ENCODE data around the gene CNST. TPM values are rescaled to one million over a fixed set of nuclear protein-coding genes. Genes with fewer than 3 reads are reported as not detected.

Gene CNST
- total and polyA plus RNA-seq, 7 experiments from 2014 or later, result 30.5 to 111 (median 77.5) TPM

- Histone ChIP-seq H3K27me3 (ENCODE audit: control insufficient read depth in 2 of 2, insufficient read depth in 2 of 2, low read length in 2 of 2) (no peaks in the 10 kb centered on the region), H3K9me3 (ENCODE audit: control insufficient read depth in 2 of 3, low read length in 3 of 3) (no peaks in the 10 kb centered on the region), H3K27ac (ENCODE audit: low read depth, low read length) (no peak overlapping the region), H3K36me3 (ENCODE audit: control insufficient read depth in 2 of 3, insufficient read depth in 3 of 3, low read length in 3 of 3) (peaks cover 0 to 22% (median 0%) of the 10 kb centered on the region in 3 experiments), H3K4me3 (ENCODE audit: low read length) (no peak overlapping the region), H3K4me1 (ENCODE audit: control insufficient read depth in 2 of 2, insufficient read depth in 2 of 2, low read length in 2 of 2) (peaks cover 0 to 55% of the 10 kb centered on the region in 2 donors)
- intact Hi-C loops (cut with micrococcal nuclease), result no loop called here
- Mint-ChIP-seq H3K27ac (peak overlapping the region in 3 of 9 donors; percentile 9 to 55 (median 28)), H3K4me1 (peaks cover 41 to 95% (median 85%) of the 10 kb centered on the region in 7 donors), H3K36me3 (peaks cover 0 to 44% (median 34%) of the 10 kb centered on the region in 5 donors), H3K27me3 (no peaks in the 10 kb centered on the region), H3K4me3 (peak overlapping the region in 6 of 10 donors; percentile 2 to 87 (median 56)), H3K9me3 (no peaks in the 10 kb centered on the region)
- DNase-seq, result no peak
- ChIA-PET CTCF (no interaction called here), POLR2A (interaction anchor here (0.8 to 1.3 kb wide), 2 partner anchors 9 to 15 kb away, joined by 4 read pairs; partner anchors contain the start of genes CNST and TFB2M)
- ATAC-seq, result no peak
Observed at GRCh38 chr1:246580497-246581370, 14.5 kb downstream of the CNST start.

GRCh38 chr1:246582301-246583055 is 16.2 kb downstream of the CNST start:
- no peak overlapping the region for H3K4me3 ChIP-seq (ENCODE audit: low read length)
- H3K4me1 ChIP-seq (ENCODE audit: control insufficient read depth in 2 of 2, insufficient read depth in 2 of 2, low read length in 2 of 2), result peaks cover 0 to 47% of the 10 kb centered on the region in 2 donors
- peak overlapping the region in 6 of 9 donors; percentile 10 to 82 (median 34) for H3K27ac Mint-ChIP-seq
- peak overlapping the region in 9 of 10 donors; percentile 0 to 62 (median 42) for H3K4me3 Mint-ChIP-seq
- no peaks in the 10 kb centered on the region for H3K9me3 ChIP-seq (ENCODE audit: control insufficient read depth in 2 of 3, low read length in 3 of 3)
- POLR2A ChIA-PET, result interaction anchor here (1.3 to 2.5 kb wide), 2 partner anchors 9 to 16 kb away, joined by 4 to 8 read pairs; partner anchors contain the start of genes CNST and TFB2M
- intact Hi-C loops (cut with micrococcal nuclease), result no loop called here
- no peaks in the 10 kb centered on the region for H3K9me3 Mint-ChIP-seq
- DNase-seq, result no peak
- H3K27me3 ChIP-seq (ENCODE audit: control insufficient read depth in 2 of 2, insufficient read depth in 2 of 2, low read length in 2 of 2), result no peaks in the 10 kb centered on the region
- no peaks in the 10 kb centered on the region for H3K27me3 Mint-ChIP-seq
- no peak for ATAC-seq
- peaks cover 32 to 93% (median 82%) of the 10 kb centered on the region in 7 donors for H3K4me1 Mint-ChIP-seq
- peaks cover 0 to 22% (median 0%) of the 10 kb centered on the region in 3 experiments for H3K36me3 ChIP-seq (ENCODE audit: control insufficient read depth in 2 of 3, insufficient read depth in 3 of 3, low read length in 3 of 3)
- peaks cover 0 to 40% (median 31%) of the 10 kb centered on the region in 5 donors for H3K36me3 Mint-ChIP-seq
- CTCF ChIA-PET, result interaction anchor here (0.9 kb wide), 1 partner anchor 15 kb away, joined by 3 read pairs; no protein-coding TSS in a partner anchor
- peak overlapping the region; percentile 20 for H3K27ac ChIP-seq (ENCODE audit: low read depth, low read length)

- no peaks in the 10 kb centered on the region for H3K27me3 ChIP-seq (ENCODE audit: control insufficient read depth in 2 of 2, insufficient read depth in 2 of 2, low read length in 2 of 2)
- Mint-ChIP-seq H3K9me3 (no peaks in the 10 kb centered on the region), H3K27me3 (no peaks in the 10 kb centered on the region), H3K4me1 (peaks cover 30 to 93% (median 82%) of the 10 kb centered on the region in 7 donors), H3K4me3 (peak overlapping the region in 5 of 10 donors; percentile 12 to 62 (median 45)), H3K36me3 (peaks cover 0 to 40% (median 31%) of the 10 kb centered on the region in 5 donors), H3K27ac (peak overlapping the region in 5 of 9 donors; percentile 33 to 82 (median 57))
- no peaks in the 10 kb centered on the region for H3K9me3 ChIP-seq (ENCODE audit: control insufficient read depth in 2 of 3, low read length in 3 of 3)
- ATAC-seq (no peak), DNase-seq (no peak)
- peaks cover 0 to 22% (median 0%) of the 10 kb centered on the region in 3 experiments for H3K36me3 ChIP-seq (ENCODE audit: control insufficient read depth in 2 of 3, insufficient read depth in 3 of 3, low read length in 3 of 3)
- intact Hi-C loops (cut with micrococcal nuclease), result no loop called here
- CTCF ChIA-PET, result no interaction called here
- H3K4me1 ChIP-seq (ENCODE audit: control insufficient read depth in 2 of 2, insufficient read depth in 2 of 2, low read length in 2 of 2), result peaks cover 0 to 44% of the 10 kb centered on the region in 2 donors
- peak overlapping the region; percentile 20 for H3K27ac ChIP-seq (ENCODE audit: low read depth, low read length)
- POLR2A ChIA-PET, result interaction anchor here (2.5 kb wide), 1 partner anchor 9 kb away, joined by 8 read pairs; no protein-coding TSS in a partner anchor
- H3K4me3 ChIP-seq (ENCODE audit: low read length), result no peak overlapping the region
Observed at GRCh38 chr1:246583056-246583440, 16.8 kb downstream of the CNST start.

GRCh38 chr1:246583448-246584185 is 17.4 kb downstream of the CNST start:
- intact Hi-C loops (cut with micrococcal nuclease), result no loop called here
- Mint-ChIP-seq H3K9me3 (no peaks in the 10 kb centered on the region), H3K36me3 (peaks cover 0 to 40% (median 31%) of the 10 kb centered on the region in 5 donors), H3K4me1 (peaks cover 27 to 90% (median 80%) of the 10 kb centered on the region in 7 donors), H3K27ac (peak overlapping the region in 6 of 9 donors; percentile 10 to 82 (median 46)), H3K27me3 (no peaks in the 10 kb centered on the region), H3K4me3 (peak overlapping the region in 3 of 10 donors; percentile 42 to 60 (median 45))
- Histone ChIP-seq H3K4me3 (ENCODE audit: low read length) (no peak overlapping the region), H3K9me3 (ENCODE audit: control insufficient read depth in 2 of 3, low read length in 3 of 3) (no peaks in the 10 kb centered on the region), H3K27me3 (ENCODE audit: control insufficient read depth in 2 of 2, insufficient read depth in 2 of 2, low read length in 2 of 2) (no peaks in the 10 kb centered on the region), H3K27ac (ENCODE audit: low read depth, low read length) (no peak overlapping the region), H3K4me1 (ENCODE audit: control insufficient read depth in 2 of 2, insufficient read depth in 2 of 2, low read length in 2 of 2) (peaks cover 0 to 38% of the 10 kb centered on the region in 2 donors), H3K36me3 (ENCODE audit: control insufficient read depth in 2 of 3, insufficient read depth in 3 of 3, low read length in 3 of 3) (peaks cover 0 to 22% (median 0%) of the 10 kb centered on the region in 3 experiments)
- ATAC-seq (no peak), DNase-seq (no peak)
- CTCF ChIA-PET, result no interaction called here
- POLR2A ChIA-PET, result interaction anchor here (2.5 kb wide), 1 partner anchor 10 kb away, joined by 8 read pairs; no protein-coding TSS in a partner anchor

- Histone ChIP-seq H3K27ac (ENCODE audit: low read depth, low read length) (peak overlapping the region; percentile 33), H3K9me3 (ENCODE audit: control insufficient read depth in 2 of 3, low read length in 3 of 3) (no peaks in the 10 kb centered on the region), H3K36me3 (ENCODE audit: control insufficient read depth in 2 of 3, insufficient read depth in 3 of 3, low read length in 3 of 3) (peaks cover 0 to 28% (median 2%) of the 10 kb centered on the region in 3 experiments), H3K4me3 (ENCODE audit: low read length) (no peak overlapping the region), H3K4me1 (ENCODE audit: control insufficient read depth in 2 of 2, insufficient read depth in 2 of 2, low read length in 2 of 2) (peaks cover 0 to 21% of the 10 kb centered on the region in 2 donors), H3K27me3 (ENCODE audit: control insufficient read depth in 2 of 2, insufficient read depth in 2 of 2, low read length in 2 of 2) (no peaks in the 10 kb centered on the region)
- ChIA-PET CTCF (no interaction called here), POLR2A (no interaction called here)
- H3K4me3 Mint-ChIP-seq, result peak overlapping the region in 3 of 10 donors; percentile 20 to 49 (median 32)
- DNase-seq (no peak), ATAC-seq (no peak)
- H3K4me1 Mint-ChIP-seq, result peaks cover 31 to 83% (median 71%) of the 10 kb centered on the region in 7 donors
- H3K27ac Mint-ChIP-seq, result peak overlapping the region in 1 of 9 donors; percentile 49
- intact Hi-C loops (cut with micrococcal nuclease), result no loop called here
- H3K27me3 Mint-ChIP-seq, result no peaks in the 10 kb centered on the region
- peaks cover 0 to 8% (median 2%) of the 10 kb centered on the region in 11 donors for H3K9me3 Mint-ChIP-seq
- H3K36me3 Mint-ChIP-seq, result peaks cover 4 to 51% (median 44%) of the 10 kb centered on the region in 5 donors
Observed at GRCh38 chr1:246587032-246587431, 20.8 kb downstream of the CNST start.
